BE2C (cell line): ENCODE data around the gene CD247. TPM values are rescaled to one million over a fixed set of nuclear protein-coding genes. Genes with fewer than 3 reads are reported as not detected.

Experiments used
- DNase-seq: peaks from one replicate; pipeline ENCODE4 v3.0.0-alpha.2; 2020
- H3K27me3 ChIP-seq: fragments of 250-450 bp; sonication (Bioruptor Pico); 2 replicates; pipeline ENCODE4 v1.5.1; 2020; ENCODE audit warnings: mild to moderate bottlenecking
- H3K36me3 ChIP-seq: fragments of 250-450 bp; sonication (Bioruptor Pico); 2 replicates; pipeline ENCODE4 v1.5.1; 2020; ENCODE audit warnings: mild to moderate bottlenecking
- H3K4me1 ChIP-seq: fragments of 250-450 bp; sonication (Bioruptor Pico); 2 replicates; pipeline ENCODE4 v1.5.1; 2020
- H3K4me3 ChIP-seq: 2 replicates; pipeline ENCODE4 v1.5.1; 2011; ENCODE audit warnings: low read depth, low read length
- H3K9me3 ChIP-seq: fragments of 250-450 bp; sonication (Bioruptor Pico); 2 replicates; pipeline ENCODE4 v1.5.1; 2020
- CTCF ChIP-seq: IDR thresholded peaks from 2 replicates; pipeline ENCODE4 v1.5.1; 2012; ENCODE audit warnings: mild to moderate bottlenecking, low read depth, low read length
- polyA plus RNA-seq: library from polyadenylated mRNA; unstranded; fragments of >200 nt; gene quantifications from one replicate; pipeline ENCODE4 v1.2.1, GENCODE V29; 2012; ENCODE audit warnings: low read depth, missing spikeins; ENCODE audit not compliant: insufficient read length, insufficient read depth

CD247 gene
- polyA plus RNA-seq: not detected

GRCh38 chr1:167518331-167518700 lies at the start of gene CD247:
Gene CD247 (minus strand): TSS chr1:167518529. CDS start chr1:167518465, 64 bp downstream.
- no peaks in the 10 kb centered on the region for H3K4me1 ChIP-seq
- DNase-seq: no peak
- H3K36me3 ChIP-seq: no peaks in the 10 kb centered on the region
- no peak within 1 kb of the TSS for H3K4me3 ChIP-seq
- no peak for TF ChIP-seq CTCF
- no peaks in the 10 kb centered on the region for H3K9me3 ChIP-seq
- no peaks in the 10 kb centered on the region for H3K27me3 ChIP-seq

- no peak for TF ChIP-seq CTCF
- DNase-seq: no peak
- Histone ChIP-seq H3K27me3 (no peaks in the 10 kb centered on the region), H3K9me3 (no peaks in the 10 kb centered on the region), H3K36me3 (no peaks in the 10 kb centered on the region), H3K4me1 (peaks cover 9% of the 10 kb centered on the region), H3K4me3 (no peak overlapping the region)
These were observed 49.3 kb upstream of the CD247 start for GRCh38 chr1:167567663-167568062.

DNA sequence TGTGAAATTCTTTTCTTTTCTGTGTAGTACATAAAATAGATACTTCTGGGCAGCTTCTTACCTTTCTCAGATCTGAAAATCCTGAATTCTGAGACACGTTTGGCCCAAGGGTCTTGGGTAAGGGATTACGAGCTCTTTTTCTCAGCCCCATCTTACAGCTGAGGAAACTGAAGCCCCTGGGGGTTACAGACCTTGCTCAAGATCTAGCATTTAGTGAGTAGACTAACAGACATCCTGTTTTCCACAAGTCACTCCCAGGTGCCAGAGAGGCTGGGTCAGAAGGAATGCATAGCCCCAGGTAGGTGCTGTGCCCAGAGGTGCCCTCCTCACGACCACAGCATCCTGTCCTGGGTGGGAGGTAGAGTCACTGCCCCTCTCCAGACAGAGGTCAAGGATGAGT lies 48.4 kb upstream of the CD247 start:
- H3K4me3 ChIP-seq: no peak overlapping the region
- H3K36me3 ChIP-seq: no peaks in the 10 kb centered on the region
- H3K9me3 ChIP-seq: no peaks in the 10 kb centered on the region
- no peak for DNase-seq
- no peak for TF ChIP-seq CTCF
- H3K4me1 ChIP-seq: peaks cover 9% of the 10 kb centered on the region
- H3K27me3 ChIP-seq: no peaks in the 10 kb centered on the region

DNA sequence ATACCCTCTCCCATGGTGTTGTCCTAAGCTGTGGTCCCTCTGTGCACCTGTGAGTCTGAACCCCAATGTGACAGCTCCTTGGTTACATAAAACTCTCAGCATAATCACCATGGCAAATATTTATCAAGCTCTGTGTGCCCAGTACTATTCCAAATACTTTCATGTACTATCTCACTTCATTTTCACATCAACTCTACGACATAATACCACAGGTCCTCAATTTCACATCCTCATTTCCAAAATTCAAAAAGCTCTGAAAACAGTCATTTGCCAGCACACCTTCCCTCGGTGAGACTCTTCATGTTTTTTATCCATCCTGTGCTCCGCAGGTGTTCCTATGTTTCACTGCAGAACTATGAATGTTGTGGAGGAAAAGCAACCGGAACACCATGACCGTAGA lies 47.6 kb upstream of the CD247 start:
- TF ChIP-seq CTCF: no peak
- H3K36me3 ChIP-seq: no peaks in the 10 kb centered on the region
- no peaks in the 10 kb centered on the region for H3K27me3 ChIP-seq
- no peaks in the 10 kb centered on the region for H3K9me3 ChIP-seq
- no peak overlapping the region for H3K4me3 ChIP-seq
- DNase-seq: no peak
- H3K4me1 ChIP-seq: peaks cover 9% of the 10 kb centered on the region

DNA sequence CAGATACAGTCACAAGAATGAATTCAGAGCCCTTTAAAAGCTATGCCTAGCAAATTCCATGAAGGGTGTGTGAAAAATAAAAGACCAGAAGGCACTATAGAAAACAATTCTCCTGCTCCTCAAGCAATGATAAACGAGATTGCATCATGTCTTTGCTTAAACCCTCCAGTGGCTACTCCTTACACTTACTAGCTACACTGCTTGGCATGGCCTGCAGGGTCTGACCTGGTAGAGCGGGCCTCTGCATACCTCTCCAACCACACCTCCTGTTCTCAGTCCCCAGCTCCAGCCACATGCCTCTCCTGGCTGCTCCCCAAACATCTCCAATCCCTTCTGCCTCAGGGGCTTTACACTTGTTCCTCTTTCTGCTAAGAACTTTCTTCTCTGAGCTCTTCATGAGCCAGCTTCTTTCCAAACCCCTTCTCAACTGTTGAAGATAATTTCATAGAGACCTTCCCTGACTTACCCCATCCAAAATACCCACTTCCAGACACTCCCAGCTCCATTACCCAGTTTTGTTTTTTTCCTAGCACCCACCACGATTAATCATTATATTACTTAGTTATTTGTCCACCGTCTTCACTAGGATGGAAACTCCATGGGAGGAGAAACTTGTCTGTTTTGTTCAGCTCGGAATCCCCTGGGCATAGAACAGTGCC lies 46.4 kb upstream of the CD247 start:
- no peak for DNase-seq

More for the DNA sequence above, 46.4 kb upstream of the CD247 start:
- Histone ChIP-seq H3K27me3 (no peaks in the 10 kb centered on the region), H3K4me1 (peaks cover 9% of the 10 kb centered on the region), H3K9me3 (no peaks in the 10 kb centered on the region), H3K36me3 (no peaks in the 10 kb centered on the region), H3K4me3 (no peak overlapping the region)
- TF ChIP-seq CTCF: no peak
